Smooth muscle cell (in vitro differentiated cells): ENCODE measurements around the gene CLDN15. TPM values are rescaled to one million over a fixed set of nuclear protein-coding genes. Genes with fewer than 3 reads are reported as not detected.

Experiments
- DNase-seq: peaks from one replicate; lab custom pipeline; 2025; ENCODE audit not compliant: unreplicated experiment; lab: John Stamatoyannopoulos, UW
- H2AFZ ChIP-seq: fragments of 200-600 bp; sonication (generic); 2 replicates; pipeline ENCODE4 v1.6.0; 2016; ENCODE audit warnings: antibody characterized with exemption, low read depth, mild to moderate bottlenecking
- H3F3A ChIP-seq: fragments of 200-600 bp; sonication (generic); 2 replicates; pipeline ENCODE4 v1.6.0; 2017; ENCODE audit warnings: antibody characterized with exemption, low read depth
- H3K27ac ChIP-seq: fragments of 200-600 bp; sonication (generic); 2 replicates; pipeline ENCODE4 v1.5.1; 2016; ENCODE audit warnings: low read depth, mild to moderate bottlenecking
- H3K27me3 ChIP-seq: fragments of 200-600 bp; sonication (generic); 2 replicates; pipeline ENCODE4 v1.6.1; 2016; ENCODE audit warnings: low read depth, mild to moderate bottlenecking
- H3K36me3 ChIP-seq: fragments of 200-600 bp; sonication (generic); 2 replicates; pipeline ENCODE4 v1.5.1; 2016; ENCODE audit warnings: low read depth
- H3K4me1 ChIP-seq: fragments of 200-600 bp; sonication (generic); 2 replicates; pipeline ENCODE4 v1.5.1; 2016; ENCODE audit warnings: low read depth
- H3K4me2 ChIP-seq: fragments of 200-600 bp; sonication (generic); 2 replicates; pipeline ENCODE4 v1.6.0; 2016; ENCODE audit warnings: mild to moderate bottlenecking
- H3K4me3 ChIP-seq: fragments of 200-600 bp; sonication (generic); 2 replicates; pipeline ENCODE4 v1.5.1; 2016; ENCODE audit warnings: mild to moderate bottlenecking
- H3K79me2 ChIP-seq: fragments of 200-600 bp; sonication (generic); 2 replicates; pipeline ENCODE4 v1.6.0; 2016; ENCODE audit warnings: low read depth, mild to moderate bottlenecking
- H3K9ac ChIP-seq: fragments of 200-600 bp; sonication (generic); 2 replicates; pipeline ENCODE4 v1.6.0; 2016; ENCODE audit warnings: low read depth
- H3K9me3 ChIP-seq: fragments of 200-600 bp; sonication (generic); replicated peaks from 2 replicates; pipeline ENCODE4 v1.5.1; 2016; ENCODE audit warnings: low read depth
- H4K20me1 ChIP-seq: fragments of 200-600 bp; sonication (generic); 2 replicates; pipeline ENCODE4 v1.6.0; 2016; ENCODE audit warnings: low read depth
- CTCF ChIP-seq: fragments of 200-600 bp; sonication (generic); IDR thresholded peaks from 2 replicates; pipeline ENCODE4 v1.5.1; 2017; ENCODE audit warnings: borderline replicate concordance, mild to moderate bottlenecking, antibody characterized with exemption; ENCODE audit not compliant: insufficient read depth, poor library complexity, severe bottlenecking
- WGBS: methylation state at CpG from one replicate; pipeline ENCODE4 v1.1.7; 2016; ENCODE audit warnings: low lambda C conversion rate; 5-methylcytosine and 5-hydroxymethylcytosine counted together
- polyA plus RNA-seq: library from polyadenylated mRNA; unstranded; fragments of >200 nt; fragmentation: Nextera tagmentation; extraction: Ambion mirVana; gene quantifications from 2 replicates; pipeline ENCODE4 v1.2.1, GENCODE V29; 2016
- total RNA-seq: library from RNA; depleted of rRNA; stranded (reverse); fragments of >200 nt; gene quantifications from 2 replicates; pipeline ENCODE4 v1.2.3, GENCODE V29; 2014

CLDN15 gene
- total and polyA plus RNA-seq, 2 experiments from 2014 or later: 3.0 to 4.0 TPM

GRCh38 chr7:101218236-101219125 lies 19.1 kb downstream of the CLDN15 start:
- Histone ChIP-seq H3K4me3 (peak overlapping the region; percentile 74), H3K9me3 (no peaks in the 10 kb centered on the region), H3K4me1 (peaks cover 10% of the 10 kb centered on the region), H2AFZ (peak overlapping the region; percentile 86), H3K27me3 (no peaks in the 10 kb centered on the region), H3K79me2 (peaks cover 57% of the 10 kb centered on the region), H3K4me2 (peak overlapping the region; percentile 98), H3K27ac (peak overlapping the region; percentile 98), H3F3A (no peaks in the 10 kb centered on the region), H4K20me1 (peaks cover 38% of the 10 kb centered on the region), H3K36me3 (no peaks in the 10 kb centered on the region), H3K9ac (peak overlapping the region; percentile 94)
- DNase-seq: no peak
- no peak for TF ChIP-seq CTCF
- 11% methylated on average over 26 of the region's 26 CpGs for WGBS

- no peaks in the 10 kb centered on the region for H3K9me3 ChIP-seq
- under 1% methylated on average over 39 of the region's 57 CpGs for WGBS
- H3K79me2 ChIP-seq: peaks cover 57% of the 10 kb centered on the region
Measured at GRCh38 chr7:101217388-101218235, 20.0 kb downstream of the CLDN15 start, which contains the start of the genes PLOD3 and ZNHIT1. PLOD3 (minus strand) TSS chr7:101217581; CDS start chr7:101217274, 307 bp downstream. ZNHIT1 (plus strand) TSS chr7:101218165; CDS start chr7:101218196, 31 bp downstream.

GRCh38 chr7:101216860-101217387 lies 20.7 kb downstream of the CLDN15 start:
- no peaks in the 10 kb centered on the region for H3F3A ChIP-seq
- WGBS: 1% methylated on average over 22 of the region's 34 CpGs
- no peaks in the 10 kb centered on the region for H3K27me3 ChIP-seq
- peak overlapping the region; percentile 74 for H3K4me3 ChIP-seq
- H2AFZ ChIP-seq: peak overlapping the region; percentile 75
- no peaks in the 10 kb centered on the region for H3K36me3 ChIP-seq
- peak overlapping the region; percentile 98 for H3K27ac ChIP-seq
- H3K9me3 ChIP-seq: no peaks in the 10 kb centered on the region
- no peak for DNase-seq
- peak overlapping the region; percentile 98 for H3K4me2 ChIP-seq
- no peak for TF ChIP-seq CTCF
- H3K4me1 ChIP-seq: peaks cover 10% of the 10 kb centered on the region
- peaks cover 57% of the 10 kb centered on the region for H3K79me2 ChIP-seq
- peak overlapping the region; percentile 94 for H3K9ac ChIP-seq
- peaks cover 24% of the 10 kb centered on the region for H4K20me1 ChIP-seq

More at GRCh38 chr7:101217388-101218235, 20.0 kb downstream of the CLDN15 start, which contains the start of the genes PLOD3 and ZNHIT1:
- H3K9ac ChIP-seq: peak within 1 kb of the TSS; percentile 94
- peak; percentile 79 for DNase-seq
- H3K27me3 ChIP-seq: no peaks in the 10 kb centered on the region
- H3F3A ChIP-seq: no peaks in the 10 kb centered on the region
- H2AFZ ChIP-seq: peak within 1 kb of the TSS; percentile 86
- peaks cover 10% of the 10 kb centered on the region for H3K4me1 ChIP-seq
- H3K27ac ChIP-seq: peak within 1 kb of the TSS; percentile 98
- peaks cover 31% of the 10 kb centered on the region for H4K20me1 ChIP-seq
- peak within 1 kb of the TSS; percentile 98 for H3K4me2 ChIP-seq
- TF ChIP-seq CTCF: peak; percentile 20
- H3K4me3 ChIP-seq: peak within 1 kb of the TSS; percentile 74
- H3K36me3 ChIP-seq: no peaks in the 10 kb centered on the region
